NT2/D1 (cell line): Measurements from ENCODE around the gene KHDRBS1.
"Not testable (repeated sequence)": the region's sequence is repeated elsewhere in the genome, so short reads cannot be mapped to it uniquely, and the experiment has no call there.

ENCODE experiments used
- DNase-seq: peaks from one replicate; pipeline ENCODE4 v3.0.0-alpha.2; 2011; ENCODE audit warnings: low read depth, low spot score
- H3K27me3 ChIP-seq: 2 replicates; pipeline ENCODE4 v1.6.0; 2011; ENCODE audit warnings: mild to moderate bottlenecking; ENCODE audit not compliant: insufficient read length, insufficient read depth
- H3K36me3 ChIP-seq: 2 replicates; pipeline ENCODE4 v1.6.1; 2011; ENCODE audit warnings: mild to moderate bottlenecking, low read length, mixed read lengths; ENCODE audit not compliant: insufficient read depth, insufficient read length
- H3K4me1 ChIP-seq: 2 replicates; pipeline ENCODE4 v1.5.1; 2011; ENCODE audit not compliant: insufficient read depth, insufficient read length
- H3K4me3 ChIP-seq: 2 replicates; pipeline ENCODE4 v1.5.1; 2011; ENCODE audit warnings: low read depth; ENCODE audit not compliant: insufficient read length
- H3K9ac ChIP-seq: 2 replicates; pipeline ENCODE4 v1.6.0; 2011; ENCODE audit warnings: low read depth; ENCODE audit not compliant: insufficient read length
- H3K9me3 ChIP-seq: 2 replicates; pipeline ENCODE4 v1.5.1; 2011; ENCODE audit warnings: mild to moderate bottlenecking, low read length; ENCODE audit not compliant: insufficient read depth
- SUZ12 ChIP-seq: IDR thresholded peaks from 2 replicates; pipeline ENCODE4 v1.6.1; 2011; ENCODE audit not compliant: insufficient read length, insufficient read depth; ENCODE audit errors: extremely low read depth
- YY1 ChIP-seq: IDR thresholded peaks from 2 replicates; pipeline ENCODE4 v1.6.1; 2011; ENCODE audit not compliant: insufficient read length, insufficient read depth
- ZNF274 ChIP-seq: IDR thresholded peaks from 2 replicates; pipeline ENCODE4 v1.6.1; 2011; ENCODE audit warnings: mild to moderate bottlenecking, low read depth, low read length

Gene KHDRBS1

GRCh38 chr1:32001863-32002262 is 11.8 kb upstream of the KHDRBS1 start:
- Histone ChIP-seq H3K36me3 (no peaks in the 10 kb centered on the region), H3K9me3 (no peaks in the 10 kb centered on the region), H3K9ac (no peak overlapping the region), H3K4me3 (no peak overlapping the region), H3K27me3 (peaks cover 16% of the 10 kb centered on the region), H3K4me1 (peaks cover 3% of the 10 kb centered on the region)
- no peak for TF ChIP-seq ZNF274
- no peak for TF ChIP-seq YY1
- DNase-seq: no peak

GRCh38 chr1:32002285-32002684 is 11.4 kb upstream of the KHDRBS1 start:
- DNase-seq, H3K9me3 ChIP-seq, H3K4me1 ChIP-seq, H3K4me3 ChIP-seq, H3K36me3 ChIP-seq, H3K9ac ChIP-seq: not testable (repeated sequence)
- H3K27me3 ChIP-seq: peaks cover 16% of the 10 kb centered on the region

GRCh38 chr1:32005522-32005921 is 8.1 kb upstream of the KHDRBS1 start:
- no peak for DNase-seq
- TF ChIP-seq SUZ12: no peak
- H3K4me3 ChIP-seq: no peak overlapping the region
- H3K36me3 ChIP-seq: no peaks in the 10 kb centered on the region
- no peak overlapping the region for H3K9ac ChIP-seq
- H3K4me1 ChIP-seq: peaks cover 12% of the 10 kb centered on the region
- H3K9me3 ChIP-seq: no peaks in the 10 kb centered on the region
- H3K27me3 ChIP-seq: peaks cover 32% of the 10 kb centered on the region

- no peak for TF ChIP-seq ZNF274
- TF ChIP-seq YY1: no peak
- no peak for TF ChIP-seq SUZ12
- DNase-seq: no peak
- peaks cover 12% of the 10 kb centered on the region for H3K4me1 ChIP-seq
- peaks cover 45% of the 10 kb centered on the region for H3K27me3 ChIP-seq
- H3K36me3 ChIP-seq: no peaks in the 10 kb centered on the region
- H3K9me3 ChIP-seq: peaks cover 4% of the 10 kb centered on the region; the same call in 1 of the 2 replicates
- H3K9ac ChIP-seq: no peak overlapping the region
- no peak overlapping the region for H3K4me3 ChIP-seq
These were observed 6.1 kb upstream of the KHDRBS1 start for GRCh38 chr1:32007591-32007940.

- peaks cover 9% of the 10 kb centered on the region for H3K4me1 ChIP-seq
- peaks cover 6% of the 10 kb centered on the region; the same call in 1 of the 2 replicates for H3K9me3 ChIP-seq
- H3K36me3 ChIP-seq: peaks cover 13% of the 10 kb centered on the region
- no peak for TF ChIP-seq SUZ12
- TF ChIP-seq YY1: no peak
- no peak for TF ChIP-seq ZNF274
- H3K9ac ChIP-seq: no peak overlapping the region
- no peak overlapping the region for H3K4me3 ChIP-seq
- no peak for DNase-seq
- H3K27me3 ChIP-seq: peaks cover 42% of the 10 kb centered on the region
These were observed 3.4 kb upstream of the KHDRBS1 start for GRCh38 chr1:32010246-32010645.

GRCh38 chr1:32012709-32013385 is 821 bp upstream of the KHDRBS1 start:
- H3K27me3 ChIP-seq: peaks cover 30% of the 10 kb centered on the region
- no peak for TF ChIP-seq SUZ12
- no peak for TF ChIP-seq ZNF274
- no peak for TF ChIP-seq YY1
- no peak for DNase-seq
- peak overlapping the region; percentile 100 for H3K9ac ChIP-seq
- no peaks in the 10 kb centered on the region for H3K4me1 ChIP-seq
- peaks cover 6% of the 10 kb centered on the region; the same call in 1 of the 2 replicates for H3K9me3 ChIP-seq
- H3K4me3 ChIP-seq: peak overlapping the region; percentile 100
- peaks cover 36% of the 10 kb centered on the region for H3K36me3 ChIP-seq

- no peak for DNase-seq
- TF ChIP-seq YY1 (no peak), ZNF274 (no peak), SUZ12 (no peak)
- peaks cover 6% of the 10 kb centered on the region; the same call in 1 of the 2 replicates for H3K9me3 ChIP-seq
- H3K36me3 ChIP-seq: peaks cover 48% of the 10 kb centered on the region
- peaks cover 24% of the 10 kb centered on the region for H3K27me3 ChIP-seq
- H3K4me3 ChIP-seq: peak overlapping the region; percentile 100
- H3K4me1 ChIP-seq: no peaks in the 10 kb centered on the region
- peak overlapping the region; percentile 100 for H3K9ac ChIP-seq
These were observed 705 bp downstream of the KHDRBS1 start for GRCh38 chr1:32014199-32014947.

- H3K27me3 ChIP-seq: peaks cover 20% of the 10 kb centered on the region
- H3K4me3 ChIP-seq: peak overlapping the region; percentile 100
- H3K9me3 ChIP-seq: peaks cover 6% of the 10 kb centered on the region; the same call in 1 of the 2 replicates
- H3K4me1 ChIP-seq: peaks cover 4% of the 10 kb centered on the region
- no peak for TF ChIP-seq YY1
- TF ChIP-seq ZNF274: no peak
- DNase-seq: no peak
- H3K36me3 ChIP-seq: peaks cover 53% of the 10 kb centered on the region
- H3K9ac ChIP-seq: peak overlapping the region; percentile 100
These were observed 1.2 kb downstream of the KHDRBS1 start for GRCh38 chr1:32014948-32015273.
